ENCODE data around the gene SLC39A11. TPM values are rescaled to one million over a fixed set of nuclear protein-coding genes. Genes with fewer than 3 reads are reported as not detected.
"Not testable (repeated sequence)": the region's sequence is repeated elsewhere in the genome, so short reads cannot be mapped to it uniquely, and the experiment has no call there.

The SLC39A11 gene
- total RNA-seq, 1 experiment from 2014 or later = 18.9 TPM

GRCh38 chr17:72775237-72775636 lies 317.3 kb downstream of the SLC39A11 start (continued):
- TF ChIP-seq ZNF532 (CRISPR knock-in tag; IDR thresholded peaks at IDR 0.05; ENCODE audit: borderline replicate concordance) (no peak), NFATC4 (CRISPR knock-in tag; IDR thresholded peaks at IDR 0.05) (no peak), ZNF121 (CRISPR knock-in tag; IDR thresholded peaks at IDR 0.05) (no peak), CBFB (CRISPR knock-in tag; IDR thresholded peaks at IDR 0.05; ENCODE audit: low read depth) (no peak), USF2 (CRISPR knock-in tag; IDR thresholded peaks at IDR 0.05) (no peak), ZNF396 (CRISPR knock-in tag; IDR thresholded peaks at IDR 0.05; ENCODE audit: borderline replicate concordance) (no peak), ELF4 (CRISPR knock-in tag; IDR thresholded peaks at IDR 0.05; ENCODE audit: low read depth) (no peak), AFF4 (CRISPR knock-in tag; IDR thresholded peaks at IDR 0.05; ENCODE audit: borderline replicate concordance) (no peak)
- TF ChIP-seq, protein P1, sequence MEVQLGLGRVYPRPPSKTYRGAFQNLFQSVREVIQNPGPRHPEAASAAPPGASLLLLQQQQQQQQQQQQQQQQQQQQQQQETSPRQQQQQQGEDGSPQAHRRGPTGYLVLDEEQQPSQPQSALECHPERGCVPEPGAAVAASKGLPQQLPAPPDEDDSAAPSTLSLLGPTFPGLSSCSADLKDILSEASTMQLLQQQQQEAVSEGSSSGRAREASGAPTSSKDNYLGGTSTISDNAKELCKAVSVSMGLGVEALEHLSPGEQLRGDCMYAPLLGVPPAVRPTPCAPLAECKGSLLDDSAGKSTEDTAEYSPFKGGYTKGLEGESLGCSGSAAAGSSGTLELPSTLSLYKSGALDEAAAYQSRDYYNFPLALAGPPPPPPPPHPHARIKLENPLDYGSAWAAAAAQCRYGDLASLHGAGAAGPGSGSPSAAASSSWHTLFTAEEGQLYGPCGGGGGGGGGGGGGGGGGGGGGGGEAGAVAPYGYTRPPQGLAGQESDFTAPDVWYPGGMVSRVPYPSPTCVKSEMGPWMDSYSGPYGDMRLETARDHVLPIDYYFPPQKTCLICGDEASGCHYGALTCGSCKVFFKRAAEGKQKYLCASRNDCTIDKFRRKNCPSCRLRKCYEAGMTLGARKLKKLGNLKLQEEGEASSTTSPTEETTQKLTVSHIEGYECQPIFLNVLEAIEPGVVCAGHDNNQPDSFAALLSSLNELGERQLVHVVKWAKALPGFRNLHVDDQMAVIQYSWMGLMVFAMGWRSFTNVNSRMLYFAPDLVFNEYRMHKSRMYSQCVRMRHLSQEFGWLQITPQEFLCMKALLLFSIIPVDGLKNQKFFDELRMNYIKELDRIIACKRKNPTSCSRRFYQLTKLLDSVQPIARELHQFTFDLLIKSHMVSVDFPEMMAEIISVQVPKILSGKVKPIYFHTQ (CRISPR knock-in tag; IDR thresholded peaks at IDR 0.05) = no peak

DNA sequence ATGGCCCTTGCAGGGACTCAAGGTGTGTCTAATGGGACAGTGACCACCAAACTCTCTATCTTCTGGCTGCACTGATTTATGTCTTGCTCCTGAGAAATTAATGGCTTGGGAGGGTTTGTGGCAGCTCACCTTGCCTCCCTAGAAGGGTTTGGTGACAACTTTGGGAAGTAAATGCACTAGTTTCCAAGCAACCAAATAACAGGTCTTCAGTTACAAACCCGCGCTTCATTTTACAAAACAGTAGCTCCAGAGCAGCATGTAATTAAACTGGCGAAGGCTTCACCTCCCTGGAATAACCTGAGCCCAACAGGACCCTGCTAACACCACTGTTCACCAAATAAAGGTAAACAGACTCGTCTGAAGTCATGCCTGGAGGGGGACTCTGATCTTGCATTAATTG lies 318.3 kb downstream of the SLC39A11 start:
- ChIA-PET POLR2A (no interaction called here), CTCF (interaction anchor here (1.0 to 1.8 kb wide), 2 partner anchors 48 to 217 kb away, joined by 3 to 16 read pairs; no protein-coding TSS in a partner anchor)
- Mint-ChIP-seq H3K4me1 (peaks cover 12% of the 10 kb centered on the region), H3K4me3 (no peak overlapping the region), H3K27ac (no peak overlapping the region), H3K9me3 (peaks cover 10% of the 10 kb centered on the region), H3K36me3 (peaks cover 7% of the 10 kb centered on the region), H3K27me3 (ENCODE audit: low read depth) (peaks cover 3% of the 10 kb centered on the region)
- DNase-seq (ENCODE audit: low spot score) (no peak), ATAC-seq (no peak)
- TF ChIP-seq FOXJ3 (CRISPR knock-in tag; IDR thresholded peaks at IDR 0.05; ENCODE audit: borderline replicate concordance) (no peak), ELF4 (CRISPR knock-in tag; IDR thresholded peaks at IDR 0.05; ENCODE audit: low read depth) (no peak), ATF2 (CRISPR knock-in tag; IDR thresholded peaks at IDR 0.05; ENCODE audit: borderline replicate concordance, low read depth) (no peak), GRHL2 (CRISPR knock-in tag; IDR thresholded peaks at IDR 0.05; ENCODE audit: insufficient replicate concordance, severe bottlenecking) (no peak), PRRX2 (CRISPR knock-in tag; IDR thresholded peaks at IDR 0.05) (no peak), EMX1 (CRISPR knock-in tag; IDR thresholded peaks at IDR 0.05) (no peak), TCF7 (CRISPR knock-in tag; IDR thresholded peaks at IDR 0.05; ENCODE audit: low read depth) (no peak)
- TF ChIP-seq, protein P2, sequence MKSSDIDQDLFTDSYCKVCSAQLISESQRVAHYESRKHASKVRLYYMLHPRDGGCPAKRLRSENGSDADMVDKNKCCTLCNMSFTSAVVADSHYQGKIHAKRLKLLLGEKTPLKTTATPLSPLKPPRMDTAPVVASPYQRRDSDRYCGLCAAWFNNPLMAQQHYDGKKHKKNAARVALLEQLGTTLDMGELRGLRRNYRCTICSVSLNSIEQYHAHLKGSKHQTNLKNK (CRISPR knock-in tag; IDR thresholded peaks at IDR 0.05) = no peak
- TF ChIP-seq, protein P3, sequence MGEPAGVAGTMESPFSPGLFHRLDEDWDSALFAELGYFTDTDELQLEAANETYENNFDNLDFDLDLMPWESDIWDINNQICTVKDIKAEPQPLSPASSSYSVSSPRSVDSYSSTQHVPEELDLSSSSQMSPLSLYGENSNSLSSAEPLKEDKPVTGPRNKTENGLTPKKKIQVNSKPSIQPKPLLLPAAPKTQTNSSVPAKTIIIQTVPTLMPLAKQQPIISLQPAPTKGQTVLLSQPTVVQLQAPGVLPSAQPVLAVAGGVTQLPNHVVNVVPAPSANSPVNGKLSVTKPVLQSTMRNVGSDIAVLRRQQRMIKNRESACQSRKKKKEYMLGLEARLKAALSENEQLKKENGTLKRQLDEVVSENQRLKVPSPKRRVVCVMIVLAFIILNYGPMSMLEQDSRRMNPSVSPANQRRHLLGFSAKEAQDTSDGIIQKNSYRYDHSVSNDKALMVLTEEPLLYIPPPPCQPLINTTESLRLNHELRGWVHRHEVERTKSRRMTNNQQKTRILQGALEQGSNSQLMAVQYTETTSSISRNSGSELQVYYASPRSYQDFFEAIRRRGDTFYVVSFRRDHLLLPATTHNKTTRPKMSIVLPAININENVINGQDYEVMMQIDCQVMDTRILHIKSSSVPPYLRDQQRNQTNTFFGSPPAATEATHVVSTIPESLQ (CRISPR knock-in tag; IDR thresholded peaks at IDR 0.05) = no peak

DNA sequence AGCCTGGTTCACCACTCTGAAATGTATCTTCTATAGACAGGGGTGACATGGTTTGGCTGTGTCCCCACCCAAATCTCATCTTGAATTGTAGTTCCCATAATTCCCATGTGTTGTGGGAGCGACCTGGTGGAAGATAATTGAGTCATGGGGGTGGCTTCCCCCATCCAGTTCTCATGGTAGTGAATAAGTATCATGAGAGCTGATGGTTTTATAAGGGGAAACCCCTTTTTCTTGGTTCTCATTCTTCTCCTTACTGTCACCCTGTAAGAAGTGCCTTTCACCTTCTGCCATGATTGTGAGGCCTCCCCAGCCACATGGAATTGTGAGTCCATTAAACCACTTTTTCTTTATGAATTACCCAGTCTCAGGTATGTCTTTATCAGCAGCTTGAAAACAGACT lies 319.3 kb downstream of the SLC39A11 start:
- CTCF ChIA-PET; H3K4me3 Mint-ChIP-seq; H3K27ac Mint-ChIP-seq; H3K27me3 Mint-ChIP-seq (ENCODE audit: low read depth); DNase-seq (ENCODE audit: low spot score); ATAC-seq: not testable (repeated sequence)
- Mint-ChIP-seq H3K4me1 (peaks cover 12% of the 10 kb centered on the region), H3K9me3 (peaks cover 16% of the 10 kb centered on the region), H3K36me3 (peaks cover 11% of the 10 kb centered on the region)
- POLR2A ChIA-PET = interaction anchor here (0.6 kb wide), 1 partner anchor 48 kb away, joined by 8 read pairs; no protein-coding TSS in a partner anchor
